HepG2 (cell line): ENCODE data around the gene GPT2. TPM values are rescaled to one million over a fixed set of nuclear protein-coding genes. Genes with fewer than 3 reads are reported as not detected.

Experiments used
- ATAC-seq: fragments of 200-7000 bp; cut with Tn5 transposase; 3 replicates; pipeline ENCODE4 v1.9.1; 2020; ENCODE audit warnings: mild to moderate bottlenecking, moderate library complexity
- BruUV-seq: library from RNA; stranded (reverse); fragments of 400-500 nt; replicated peaks from 2 replicates; lab custom pipeline; 2021; lab: Mats Ljungman, UMichigan
- CTCF ChIA-PET: fragments of 300-600 bp; formaldehyde crosslinking; extraction: SDS; loops from one replicate; lab custom pipeline; 2021; ENCODE audit warnings: low total read pairs, inconsistent platforms, low intra/inter-chr PET ratio; lab: Yijun Ruan, JAX
- POLR2A ChIA-PET: fragments of 350-600 bp; sonication (Branson Sonifier 250); formaldehyde crosslinking; loops from one replicate; lab custom pipeline; 2020; ENCODE audit warnings: antibody characterized with exemption, inconsistent platforms; lab: Yijun Ruan, JAX
- DNase-seq: peaks from one replicate; pipeline ENCODE4 v3.0.0-alpha.2; 2015; ENCODE audit warnings: low spot score
- FAIRE-seq: peaks from 3 replicates; lab custom pipeline; 2011; peaks lifted over from hg19 to GRCh38; lab: Jason Lieb, UNC
- H2AFZ ChIP-seq: one replicate; pipeline ENCODE4 v1.6.1; 2011; ENCODE audit warnings: low read length, inconsistent platforms
- H3K27ac ChIP-seq: fragments of 300-600 bp; 3 replicates; pipeline ENCODE4 v1.8.0; 2011; ENCODE audit warnings: mixed run types, mild to moderate bottlenecking, mixed read lengths, low read length, inconsistent platforms; ENCODE audit not compliant: insufficient read depth; ENCODE audit errors: extremely low read length
- H3K27me3 ChIP-seq, 2 experiments: fragments of 200-600 bp in 1 of 2; 2 replicates in 1 of 2; 3 replicates in 1 of 2; pipeline versions ENCODE4 v1.6.0 to v1.8.0; 2011; ENCODE audit warnings: low read length in 2 of 2, mild to moderate bottlenecking in 2 of 2, moderate library complexity in 2 of 2, inconsistent platforms in 1 of 2; ENCODE audit not compliant: insufficient read depth in 2 of 2, control insufficient read depth in 1 of 2
- H3K36me3 ChIP-seq, 2 experiments: fragments of 200-600 bp in 1 of 2; replicated peaks in 1 of 2; 2 replicates in 1 of 2; 3 replicates in 1 of 2; pipeline versions ENCODE4 v1.5.1 to v1.8.0; 2011; ENCODE audit warnings: low read length in 2 of 2, inconsistent platforms in 1 of 2; ENCODE audit not compliant: insufficient read depth in 2 of 2, control insufficient read depth in 1 of 2
- H3K4me1 ChIP-seq: 2 replicates; pipeline ENCODE4 v1.5.1; 2012; ENCODE audit warnings: low read length, inconsistent platforms; ENCODE audit not compliant: insufficient read depth
- H3K4me2 ChIP-seq: 2 replicates; pipeline ENCODE4 v1.6.0; 2011; ENCODE audit warnings: low read depth, low read length, inconsistent platforms
- H3K4me3 ChIP-seq, 3 experiments: fragments of 200-600 bp in 1 of 3; sonication (generic), shearing (Covaris generic) in 1 of 3; replicated peaks in 1 of 3; 2 replicates each; pipeline ENCODE4 v1.5.1; 2011 to 2016; ENCODE audit warnings: low read length in 3 of 3, inconsistent platforms in 2 of 3, low read depth in 2 of 3, mild to moderate bottlenecking in 2 of 3, control low read depth in 1 of 3, mixed read lengths in 1 of 3; ENCODE audit not compliant: insufficient read depth in 1 of 3
- H3K79me2 ChIP-seq: one replicate; pipeline ENCODE4 v1.6.1; 2011; ENCODE audit warnings: low read length, inconsistent platforms; ENCODE audit not compliant: insufficient read depth
- H3K9ac ChIP-seq: 2 replicates; pipeline ENCODE4 v1.6.0; 2011; ENCODE audit warnings: mild to moderate bottlenecking, low read depth, low read length, inconsistent platforms; ENCODE audit not compliant: insufficient read depth
- H3K9me3 ChIP-seq: 2 replicates; pipeline ENCODE4 v1.5.1; 2012; ENCODE audit warnings: mild to moderate bottlenecking, low read length
- H4K20me1 ChIP-seq: 2 replicates; pipeline ENCODE4 v1.6.0; 2011; ENCODE audit warnings: inconsistent platforms, mild to moderate bottlenecking, low read length, moderate library complexity; ENCODE audit not compliant: insufficient read depth
- ARNT2 ChIP-seq: sonication (generic); formaldehyde crosslinking; IDR thresholded peaks from 2 replicates; pipeline ENCODE4 v1.8.0; 2022; ENCODE audit warnings: mild to moderate bottlenecking, low read depth, missing genetic modification reagents, moderate library complexity
- ELF1 ChIP-seq: sonication (generic); formaldehyde crosslinking; IDR thresholded peaks from 2 replicates; pipeline ENCODE4 v1.4.0; 2020; ENCODE audit warnings: missing genetic modification reagents
- EP300 ChIP-seq, 3 experiments: sonication (generic) in 1 of 3; formaldehyde crosslinking in 1 of 3; IDR thresholded peaks; 2 replicates each; pipeline versions ENCODE4 v1.5.1 to v1.6.1; 2011 to 2020; ENCODE audit warnings: low read depth in 2 of 3, low read length in 2 of 3, borderline replicate concordance in 1 of 3, improper control_type of control experiment in 1 of 3, mild to moderate bottlenecking in 1 of 3, missing genetic modification reagents in 1 of 3, moderate library complexity in 1 of 3
- HNRNPL ChIP-seq: fragments of 200-400 bp; formaldehyde crosslinking; IDR thresholded peaks from 2 replicates; pipeline ENCODE4 v1.6.1; 2017; ENCODE audit warnings: mild to moderate bottlenecking, low read depth, low read length
- KLF9 ChIP-seq: IDR thresholded peaks from 2 replicates; pipeline ENCODE4 v1.6.1; 2016; ENCODE audit warnings: low read depth
- MTERF4 ChIP-seq: sonication (generic); formaldehyde crosslinking; IDR thresholded peaks from 2 replicates; pipeline ENCODE4 v1.8.0; 2023; ENCODE audit warnings: mild to moderate bottlenecking, missing genetic modification reagents
- NCOA5 ChIP-seq: sonication (generic); formaldehyde crosslinking; IDR thresholded peaks from 2 replicates; pipeline ENCODE4 v1.4.0; 2020; ENCODE audit warnings: missing genetic modification reagents
- SCMH1 ChIP-seq: sonication (generic); formaldehyde crosslinking; IDR thresholded peaks from 2 replicates; pipeline ENCODE4 v1.9.0; 2021; ENCODE audit warnings: missing genetic modification reagents, mild to moderate bottlenecking, borderline replicate concordance
- SNAPC2 ChIP-seq: sonication (generic); formaldehyde crosslinking; IDR thresholded peaks from 2 replicates; pipeline ENCODE4 v1.8.1; 2022; ENCODE audit warnings: mild to moderate bottlenecking, missing genetic modification reagents
- TRIM24 ChIP-seq: sonication (generic); formaldehyde crosslinking; IDR thresholded peaks from 2 replicates; pipeline ENCODE4 v1.8.0; 2022; ENCODE audit warnings: mild to moderate bottlenecking, missing genetic modification reagents
- USF2 ChIP-seq, 2 experiments: sonication (generic) in 1 of 2; formaldehyde crosslinking in 1 of 2; IDR thresholded peaks; 2 replicates each; pipeline versions ENCODE4 v1.5.1 to v1.6.1; 2011 to 2020; ENCODE audit warnings: borderline replicate concordance in 1 of 2, low read depth in 1 of 2, low read length in 1 of 2, mild to moderate bottlenecking in 1 of 2, missing genetic modification reagents in 1 of 2, moderate library complexity in 1 of 2
- ZMYM4 ChIP-seq: sonication (generic); formaldehyde crosslinking; IDR thresholded peaks from 2 replicates; pipeline ENCODE4 v1.8.1; 2023; ENCODE audit warnings: mild to moderate bottlenecking, missing genetic modification reagents
- ZNF12 ChIP-seq: sonication (generic); formaldehyde crosslinking; IDR thresholded peaks from 2 replicates; pipeline ENCODE4 v1.5.0; 2020; ENCODE audit warnings: missing genetic modification reagents
- ZNF18 ChIP-seq: sonication (generic); formaldehyde crosslinking; IDR thresholded peaks from 2 replicates; pipeline ENCODE4 v1.8.0; 2022; ENCODE audit warnings: mild to moderate bottlenecking, missing genetic modification reagents; ENCODE audit not compliant: insufficient replicate concordance
- ZNF205 ChIP-seq: IDR thresholded peaks from 2 replicates; pipeline ENCODE4 v1.6.1; 2018; ENCODE audit warnings: missing biosample characterization, missing genetic modification reagents
- ZNF644 ChIP-seq: IDR thresholded peaks from 2 replicates; pipeline ENCODE4 v1.6.1; 2016; ENCODE audit warnings: low read depth
- ZNF747 ChIP-seq: sonication (generic); formaldehyde crosslinking; IDR thresholded peaks from 2 replicates; pipeline ENCODE4 v1.8.1; 2023; ENCODE audit warnings: missing genetic modification reagents, mild to moderate bottlenecking, borderline replicate concordance
- ZNF776 ChIP-seq: sonication (generic); formaldehyde crosslinking; IDR thresholded peaks from 2 replicates; pipeline ENCODE4 v1.4.0; 2020; ENCODE audit warnings: mild to moderate bottlenecking, missing genetic modification reagents
- WGBS: methylation state at CpG from one replicate; pipeline ENCODE4 v1.1.6; 2017; ENCODE audit warnings: low lambda C conversion rate; 5-methylcytosine and 5-hydroxymethylcytosine counted together
- in situ Hi-C: cut with HindIII; loops from 2 replicates; pipeline ENCODE4 v1.10.0; 2017; ENCODE audit warnings: low pct_unique_long_range_greater_than_20kb; ENCODE audit not compliant: extremely low pct_ligation_motif_present
- intact Hi-C: fragments of 100-400 bp; cut with micrococcal nuclease; formaldehyde crosslinking; loops from one replicate; pipeline ENCODE4 v1.10.0; 2022; ENCODE audit not compliant: unreplicated experiment
- polyA plus RNA-seq, 8 experiments: library from polyadenylated mRNA; depleted of rRNA in 3 of 8; stranded (reverse) in 7 of 8; unstranded in 1 of 8; fragments of >200 nt; fragmentation: Illumina TruSeq in 4 of 8; extraction: Trizol in 4 of 8; gene quantifications; 2 replicates each; pipeline versions ENCODE4 v1.2.1 to v1.2.3, GENCODE V29; 2011 to 2016; ENCODE audit warnings: low read depth in 4 of 8, missing spikeins in 1 of 8, mixed read lengths in 1 of 8; ENCODE audit not compliant: insufficient read depth in 1 of 8
- total RNA-seq, 5 experiments: library from RNA; depleted of rRNA; stranded (reverse); fragments of >200 nt; fragmentation: Illumina TruSeq; extraction: Trizol; gene quantifications; 2 replicates each; pipeline ENCODE4 v1.2.3, GENCODE V29; 2016; ENCODE audit warnings: low read depth in 1 of 5

Gene GPT2
- total and polyA plus RNA-seq, 2 of the 13 experiments (the other 11 are each of a cell fraction or from before 2014, with no cell fraction given) = 138 to 267 TPM

GRCh38 chr16:46916980-46917379 is 32.8 kb downstream of the GPT2 start (continued):
- no peak for TF ChIP-seq ZNF205 (CRISPR knock-in tag)
- peak; percentile 65 for TF ChIP-seq USF2 (IDR thresholded peaks at IDR 0.05; ENCODE audit: low read depth, low read length)
- peak; percentile 70; the same call in 1 of the 2 replicates for TF ChIP-seq USF2 (CRISPR knock-in tag; IDR thresholded peaks at IDR 0.05; ENCODE audit: borderline replicate concordance)
- TF ChIP-seq NCOA5 = no peak
- TF ChIP-seq TRIM24 (CRISPR knock-in tag) = no peak

GRCh38 chr16:46918400-46918799 is 34.2 kb downstream of the GPT2 start:
- Histone ChIP-seq H3K36me3 (peaks cover 70 to 95% of the 10 kb centered on the region in 2 experiments), H3K4me1 (peaks cover 56% of the 10 kb centered on the region), H3K9ac (no peak overlapping the region), H4K20me1 (peaks cover 34% of the 10 kb centered on the region), H3K27ac (peak overlapping the region; percentile 43), H3K4me2 (no peak overlapping the region; the same call in 1 of the 2 replicates), H3K27me3 (no peaks in the 10 kb centered on the region), H3K79me2 (no peaks in the 10 kb centered on the region), H3K9me3 (no peaks in the 10 kb centered on the region), H3K4me3 (no peak overlapping the region), H2AFZ (no peak overlapping the region)
- intact Hi-C loops (loop anchor here (2.0 to 10.0 kb wide), 2 partner anchors 64 to 224 kb away; no protein-coding TSS in a partner anchor), in situ Hi-C loops (no loop called here)
- no peak for FAIRE-seq
- DNase-seq = no peak
- BruUV-seq = no TSS peak
- WGBS = 86% methylated on average over 11 of the region's 11 CpGs
- peak; percentile 46 for ATAC-seq
- ChIA-PET POLR2A (interaction anchor here (1.0 to 2.4 kb wide), 9 partner anchors 10 to 86 kb away, joined by 3 to 17 read pairs (median 4); partner anchors contain the start of genes DNAJA2 and GPT2), CTCF (interaction anchor here (1.2 to 1.6 kb wide), 3 partner anchors 61 to 64 kb away, joined by 3 to 4 read pairs (median 4); no protein-coding TSS in a partner anchor)
- TF ChIP-seq HNRNPL (peak; percentile 76; the same call in 1 of the 2 replicates), ZNF747 (0 out of 2 replicates have a peak, but pooled peaks have one; percentile 11), ZNF644 (CRISPR knock-in tag) (no peak), ZMYM4 (CRISPR knock-in tag) (no peak), SCMH1 (CRISPR knock-in tag) (no peak), ARNT2 (CRISPR knock-in tag) (no peak), ELF1 (CRISPR knock-in tag) (no peak), EP300 (IDR thresholded peaks at IDR 0.05; ENCODE audit: low read depth in 2 of 2, low read length in 2 of 2) (no peak), EP300 (CRISPR knock-in tag; IDR thresholded peaks at IDR 0.05; ENCODE audit: borderline replicate concordance) (no peak), ZNF18 (no peak), SNAPC2 (no peak), KLF9 (CRISPR knock-in tag) (no peak), ZNF776 (peak; percentile 36; the same call in 1 of the 2 replicates), MTERF4 (no peak), ZNF12 (CRISPR knock-in tag) (no peak)
